Coronary artery (tissue), 2 donors: ENCODE results near the gene IMP3.
"Not testable (repeated sequence)": the region's sequence is repeated elsewhere in the genome, so short reads cannot be mapped to it uniquely, and the experiment has no call there.

Experiments
- DNase-seq: peaks from one replicate; pipeline ENCODE4 v3.0.0-alpha.2; 2017; ENCODE audit warnings: low spot score
- H3K27ac ChIP-seq, 2 donors: fragments of 200-600 bp; sonication (generic); one replicate each; pipeline ENCODE4 v1.5.1; 2016 to 2019
- H3K4me3 ChIP-seq: fragments of 200-600 bp; sonication (generic); 2 replicates; pipeline ENCODE4 v1.5.1; 2016; ENCODE audit warnings: mild to moderate bottlenecking, moderate library complexity
- CTCF ChIP-seq: fragments of 200-600 bp; sonication (generic); IDR thresholded peaks from one replicate; pipeline ENCODE4 v1.5.1; 2019; ENCODE audit warnings: antibody characterized with exemption

Gene IMP3

GRCh38 chr15:75641603-75642002, 1.6 kb upstream of the IMP3 start:
- H3K4me3 ChIP-seq = no peak overlapping the region
- no peak for TF ChIP-seq CTCF
- no peak overlapping the region for H3K27ac ChIP-seq
- no peak for DNase-seq

GRCh38 chr15:75641179-75641503, 1.1 kb upstream of the IMP3 start:
- no peak overlapping the region for H3K27ac ChIP-seq
- no peak for DNase-seq
- TF ChIP-seq CTCF = no peak
- no peak overlapping the region for H3K4me3 ChIP-seq

GRCh38 chr15:75640483-75641178, 607 bp upstream of the IMP3 start:
- no peak for TF ChIP-seq CTCF
- no peak for DNase-seq
- Histone ChIP-seq H3K4me3 (peak overlapping the region; percentile 97), H3K27ac (peak overlapping the region; percentile 89 to 96)

- Histone ChIP-seq H3K4me3 (peak overlapping the region; percentile 97), H3K27ac (peak overlapping the region; percentile 89 to 96)
- no peak for TF ChIP-seq CTCF
- no peak for DNase-seq
These were observed 774 bp downstream of the IMP3 start for GRCh38 chr15:75639191-75639708.

GRCh38 chr15:75637245-75638009, 2.6 kb downstream of the IMP3 start:
- no peak for TF ChIP-seq CTCF
- no peak for DNase-seq
- peak overlapping the region; percentile 97 for H3K4me3 ChIP-seq
- peak overlapping the region; percentile 76 to 89 for H3K27ac ChIP-seq

GRCh38 chr15:75636026-75636425, 4.0 kb downstream of the IMP3 start:
- H3K4me3 ChIP-seq = no peak overlapping the region
- DNase-seq = no peak
- TF ChIP-seq CTCF = no peak
- H3K27ac ChIP-seq = no peak overlapping the region

- not testable (repeated sequence) for DNase-seq, H3K27ac ChIP-seq, H3K4me3 ChIP-seq
These were observed 6.1 kb downstream of the IMP3 start for GRCh38 chr15:75633922-75634321.
